Stimulated activated CD8-positive, alpha-beta memory T cell treated with anti-CD3 and anti-CD28 coated beads, Interleukin-15, amount 100 ng/mL, for 48 hours (primary cell): Measurements from ENCODE around the gene SPRYD7.
"Not testable (repeated sequence)": the region's sequence is repeated elsewhere in the genome, so short reads cannot be mapped to it uniquely, and the experiment has no call there.

Experiments used
- DNase-seq, 2 donors: peaks; one replicate each; pipeline ENCODE4 v3.0.0-alpha.2; 2020; ENCODE audit warnings: low read depth in 2 of 2

SPRYD7 gene

DNA sequence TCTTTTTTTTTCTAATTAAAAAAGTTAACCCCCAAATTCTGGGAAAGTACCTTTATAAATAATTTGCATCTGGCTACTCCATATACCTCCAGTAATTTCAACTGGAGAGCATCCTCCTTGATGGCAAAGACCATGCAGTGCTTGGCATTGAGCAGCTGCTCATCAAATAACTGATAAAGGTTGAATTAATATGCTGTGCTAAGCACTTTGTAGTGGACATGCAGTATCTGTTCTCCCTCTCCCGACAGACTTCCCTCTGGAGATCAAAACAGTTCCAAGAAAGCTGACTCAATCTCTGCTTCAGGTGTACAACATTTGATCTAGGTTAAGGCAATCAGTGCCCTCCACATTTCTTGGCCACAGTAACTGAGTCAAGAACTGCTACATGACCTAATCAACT is 3.3 kb downstream of the SPRYD7 start:
- DNase-seq: no peak

DNA sequence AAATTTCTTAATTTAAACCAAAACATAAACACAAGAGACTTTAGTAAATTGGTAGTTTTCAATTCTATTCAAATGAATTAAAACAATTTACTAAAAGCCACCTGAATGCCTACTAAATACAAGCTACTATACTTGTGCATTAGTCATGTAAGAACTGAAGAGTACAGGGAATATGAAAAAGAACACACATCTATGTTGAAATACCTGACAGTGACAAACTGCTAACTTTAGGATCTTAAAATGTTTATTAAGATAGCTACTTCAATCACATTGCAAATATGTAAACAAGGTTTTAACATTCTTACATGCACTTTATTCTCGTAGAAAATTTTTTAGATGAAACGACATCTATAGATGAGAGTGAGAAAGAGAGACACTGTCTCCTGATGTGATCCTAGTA is 4.1 kb downstream of the SPRYD7 start:
- DNase-seq: no peak

DNA sequence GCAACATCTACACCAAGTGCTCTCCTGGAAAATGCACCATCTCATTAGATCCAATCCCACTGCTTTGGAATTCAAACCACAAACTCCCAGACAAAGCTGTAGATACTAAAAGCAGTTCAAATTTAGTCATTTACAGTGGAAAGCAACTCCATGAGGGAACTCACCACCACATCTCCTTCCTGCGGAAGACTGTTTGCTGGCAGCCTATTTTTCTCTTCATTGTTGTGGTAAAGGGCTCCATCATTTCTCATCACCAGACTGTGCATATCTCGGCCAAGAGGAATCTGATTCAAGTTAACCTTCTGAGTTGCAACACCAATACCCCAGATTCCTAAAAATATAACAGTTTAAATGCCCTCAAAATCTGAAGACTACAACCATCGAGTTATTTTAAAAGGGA is 8.4 kb downstream of the SPRYD7 start:
- no peak for DNase-seq

DNA sequence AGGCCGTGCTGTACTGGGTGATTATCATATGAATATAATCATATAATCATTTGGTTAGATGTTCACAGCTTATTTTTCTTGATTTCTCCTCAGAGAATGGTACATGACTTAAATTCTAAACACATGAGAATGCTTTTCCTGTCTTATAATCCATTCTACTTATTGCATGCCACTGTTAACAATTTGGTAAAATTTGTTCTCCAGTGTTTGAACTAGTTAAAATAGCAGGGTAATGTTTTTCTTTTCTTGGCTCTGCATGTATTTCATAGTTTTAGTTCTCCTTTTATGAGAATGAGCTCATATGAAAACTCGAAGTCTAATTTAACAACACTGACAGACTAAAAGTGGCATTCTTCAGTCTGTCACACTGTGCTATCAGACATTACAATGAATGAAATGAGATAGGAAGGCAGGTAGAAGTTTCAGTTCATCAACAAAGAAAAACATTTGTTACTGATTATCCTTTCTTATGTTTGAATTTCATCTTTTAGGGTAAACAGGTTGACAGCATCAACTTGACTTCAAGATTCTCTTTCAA is 10.2 kb downstream of the SPRYD7 start:
- DNase-seq: no peak

DNA sequence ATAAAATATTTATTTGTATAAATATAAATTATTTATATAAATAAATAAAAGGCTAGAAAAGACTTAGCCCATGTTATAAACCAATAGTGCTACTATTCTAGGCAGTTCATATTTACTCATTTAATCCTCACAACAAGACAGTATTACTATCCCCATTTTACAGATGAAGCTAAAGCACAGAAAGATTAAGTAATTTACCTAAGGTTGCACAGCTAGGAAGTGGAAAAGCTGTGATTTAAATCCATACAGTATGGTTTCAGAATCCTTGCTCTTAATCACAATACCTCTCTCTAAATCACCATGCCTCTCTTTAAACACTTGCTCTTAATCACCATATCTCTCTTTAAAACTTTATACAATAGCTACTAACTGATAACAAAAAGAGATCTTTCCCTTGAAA is 13.8 kb downstream of the SPRYD7 start:
- DNase-seq: no peak

DNA sequence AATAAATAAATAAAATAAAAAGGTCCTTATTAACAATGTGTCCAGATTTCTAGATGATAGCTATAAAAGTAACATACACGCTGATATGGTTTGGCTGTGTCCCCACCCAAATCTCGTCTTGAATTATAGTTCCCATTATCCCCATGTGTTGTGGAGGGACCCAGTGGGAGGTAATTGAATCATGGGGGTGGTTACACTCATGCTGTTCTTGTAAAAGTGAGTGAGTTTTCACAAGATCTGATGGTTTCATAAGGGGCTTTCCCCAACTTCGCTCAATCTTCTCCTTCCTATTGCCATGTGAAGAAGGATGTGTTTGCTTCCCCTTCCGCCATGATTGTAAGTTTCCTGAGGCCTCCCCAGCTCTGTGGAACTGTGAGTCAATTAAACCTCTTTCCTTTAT is 15.2 kb downstream of the SPRYD7 start:
- not testable (repeated sequence) for DNase-seq

DNA sequence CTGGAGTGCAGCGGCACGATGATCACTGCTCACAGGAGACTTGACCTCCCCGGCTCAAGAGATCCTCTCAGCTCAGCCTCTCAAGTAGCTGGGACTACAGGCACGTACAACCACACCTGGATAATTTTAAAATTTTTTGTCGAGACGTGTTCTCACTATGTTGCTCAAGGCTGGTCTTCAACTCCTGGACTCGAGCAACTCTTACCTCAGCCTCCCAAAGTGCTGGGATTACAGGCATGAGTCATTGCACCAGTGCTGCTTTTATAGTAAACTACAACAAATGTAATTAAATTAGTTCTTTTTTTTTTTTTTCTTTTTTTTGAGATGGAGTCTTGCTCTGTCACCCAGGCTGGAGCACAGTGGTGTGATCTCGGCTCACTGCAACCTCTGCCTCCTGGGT is 18.0 kb downstream of the SPRYD7 start:
- not testable (repeated sequence) for DNase-seq

DNA sequence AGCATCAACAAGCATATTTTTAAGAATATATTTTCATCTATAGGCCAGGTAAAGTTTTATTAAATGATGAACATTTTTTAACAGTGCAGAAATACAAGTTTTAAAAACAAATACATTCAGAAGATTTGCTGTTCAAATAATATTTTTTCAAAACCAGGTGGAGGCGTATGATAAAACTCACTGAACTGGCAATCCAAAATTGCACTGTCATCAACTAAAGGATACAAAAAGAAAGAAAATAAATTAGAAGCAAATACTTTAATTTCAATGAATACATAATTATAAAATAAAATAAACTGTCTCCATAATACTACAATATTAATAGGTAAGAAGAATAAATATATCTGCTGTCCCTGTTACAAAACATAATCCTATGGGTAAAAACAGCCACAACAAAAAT is 21.2 kb downstream of the SPRYD7 start:
- no peak for DNase-seq

DNA sequence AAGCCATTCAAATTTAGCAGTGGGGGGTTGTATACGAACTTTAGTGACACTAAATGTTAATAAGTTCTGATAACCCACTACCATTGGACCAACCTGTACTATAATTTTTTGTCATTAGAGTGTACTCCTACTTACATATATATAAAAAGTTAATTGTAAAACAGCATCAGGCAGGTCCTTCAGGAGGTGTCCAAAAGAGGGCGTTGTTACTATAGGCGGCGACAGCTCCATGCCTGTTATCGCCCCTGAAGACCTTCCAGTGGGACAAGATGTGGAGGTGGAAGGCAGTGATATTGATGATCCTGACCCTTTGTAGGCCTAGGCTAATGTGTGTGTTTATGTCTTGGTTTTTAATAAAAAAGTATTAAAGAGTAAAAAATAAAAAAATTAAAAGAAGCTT is 27.5 kb downstream of the SPRYD7 start:
- no peak for DNase-seq

DNA sequence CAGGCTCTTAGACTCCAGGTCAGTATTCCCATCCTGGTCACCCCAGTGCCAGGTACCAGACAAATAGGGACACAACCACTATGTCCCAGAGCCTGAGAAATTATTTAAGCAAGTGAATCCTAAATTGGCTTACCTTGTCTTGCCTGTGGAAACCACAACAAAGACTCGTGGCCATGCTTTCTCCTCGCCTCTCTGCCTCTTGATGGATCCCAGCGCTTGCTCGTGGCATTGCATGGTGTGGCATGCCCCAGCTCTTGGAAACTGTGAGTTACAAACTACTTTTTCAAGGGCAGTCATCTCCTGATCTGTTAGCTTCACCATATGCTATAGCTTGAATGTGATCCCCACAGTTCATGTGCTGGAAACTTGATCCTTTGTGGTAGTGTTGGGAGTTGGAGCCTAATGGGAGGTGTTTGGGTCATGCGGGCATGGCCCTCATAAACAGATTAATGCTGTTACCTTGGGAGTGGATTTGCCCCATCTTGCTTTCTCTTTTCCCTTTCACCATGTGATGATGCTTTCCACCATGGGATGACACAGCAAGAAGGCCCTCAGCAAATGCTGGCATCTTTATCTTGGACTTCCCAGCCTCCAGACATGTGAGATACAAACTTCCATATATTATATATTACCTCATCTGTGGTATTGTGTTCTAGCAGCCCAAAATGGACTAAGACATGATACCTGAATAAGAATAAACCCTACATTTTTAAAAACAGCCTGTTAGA is 31.2 kb downstream of the SPRYD7 start:
- no peak for DNase-seq

DNA sequence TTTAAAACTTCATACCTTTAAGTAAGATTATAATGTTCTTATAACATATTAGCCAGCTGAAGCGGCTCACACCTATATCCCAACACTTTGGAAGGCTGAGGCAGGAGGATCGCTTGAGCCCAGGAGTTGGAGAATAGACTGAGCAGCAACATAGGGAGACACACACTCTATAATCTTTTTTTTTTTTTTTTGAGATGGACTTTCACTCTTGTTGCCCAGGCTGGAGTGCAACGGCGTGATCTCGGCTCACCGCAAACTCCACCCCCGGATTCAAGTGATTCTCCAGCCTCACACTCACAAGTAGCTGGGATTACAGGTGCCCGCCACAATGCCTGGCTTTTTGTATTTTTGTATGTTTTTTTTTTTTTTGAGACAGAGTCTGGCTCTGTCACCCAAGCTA is 37.3 kb downstream of the SPRYD7 start:
- no peak for DNase-seq

DNA sequence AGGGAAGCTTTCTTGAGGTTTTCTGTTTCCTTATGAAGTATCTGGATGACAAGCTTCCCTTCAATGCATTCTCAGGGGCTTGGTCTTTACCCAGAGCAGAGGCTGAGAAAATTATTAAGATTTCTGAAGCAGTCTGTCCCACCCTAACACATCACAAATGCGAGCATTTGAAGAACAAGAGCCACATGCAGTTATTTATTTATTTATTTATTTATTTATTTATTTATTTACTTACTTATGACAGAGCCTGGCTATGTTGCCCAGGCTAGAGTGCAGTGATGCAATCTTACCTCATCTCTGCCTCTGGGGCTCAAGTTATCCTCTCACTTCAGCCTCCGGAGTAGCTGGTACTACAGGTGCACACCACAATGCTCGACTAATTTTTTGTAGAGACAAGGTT is 38.4 kb downstream of the SPRYD7 start:
- DNase-seq: no peak

DNA sequence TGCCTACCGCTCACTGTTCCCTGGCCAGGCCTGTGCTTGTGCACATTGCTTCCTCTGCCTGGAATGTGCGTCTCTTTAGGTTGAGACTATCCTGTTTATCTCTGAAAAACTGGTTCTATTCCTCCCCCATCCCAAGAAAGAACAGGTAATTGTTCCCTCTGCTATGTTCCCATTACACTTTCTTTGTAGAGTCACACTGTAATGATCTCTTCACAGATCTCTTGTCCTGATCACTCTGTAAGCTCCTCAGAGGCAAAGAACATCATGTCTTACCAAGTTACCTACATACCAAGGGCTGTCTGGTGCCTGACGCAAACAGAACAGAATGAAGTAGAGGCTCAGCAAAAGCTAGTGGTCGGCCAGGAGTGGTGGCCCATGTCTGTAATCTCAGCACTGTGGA is 40.3 kb downstream of the SPRYD7 start:
- DNase-seq: no peak

DNA sequence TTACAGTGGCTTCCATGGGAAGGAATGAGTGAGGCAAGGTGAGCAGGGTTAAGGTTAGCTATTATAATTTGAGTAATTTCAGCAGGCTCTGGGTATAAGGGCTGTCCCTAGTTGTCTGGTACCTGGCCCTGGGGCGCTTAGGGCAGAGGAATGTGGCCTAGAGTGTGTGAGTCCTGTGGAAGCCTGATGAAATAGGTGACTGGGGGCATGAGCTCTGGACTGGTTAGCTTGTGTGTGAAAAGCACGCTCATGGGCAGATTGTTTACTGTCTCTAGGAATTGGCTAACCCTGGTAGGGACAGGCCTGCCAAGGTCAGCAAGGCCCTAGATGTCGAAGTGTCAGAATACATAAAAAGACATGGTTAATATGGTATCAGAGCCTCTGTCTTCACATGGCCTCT is 42.5 kb downstream of the SPRYD7 start:
- no peak for DNase-seq

DNA sequence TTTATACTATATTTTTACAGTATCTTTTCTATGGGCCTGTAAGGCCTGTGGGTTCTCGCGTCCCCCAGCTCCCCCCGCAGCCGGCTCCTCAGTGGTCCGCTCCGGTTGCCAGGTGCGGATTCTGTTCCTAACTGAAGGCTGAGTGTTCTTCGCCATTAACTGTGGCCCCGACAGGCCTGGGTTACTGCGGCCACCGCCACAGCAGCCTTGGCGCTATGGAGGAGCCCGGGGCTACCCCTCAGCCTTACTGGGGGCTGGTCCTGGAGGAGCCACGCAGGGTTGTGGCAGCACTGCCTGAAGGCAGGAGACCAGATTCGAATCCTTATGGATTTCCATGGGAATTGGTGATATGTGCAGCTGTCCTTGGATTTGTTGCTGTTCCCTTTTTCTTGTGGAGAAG is 45.8 kb downstream of the SPRYD7 start:
- no peak for DNase-seq

DNA sequence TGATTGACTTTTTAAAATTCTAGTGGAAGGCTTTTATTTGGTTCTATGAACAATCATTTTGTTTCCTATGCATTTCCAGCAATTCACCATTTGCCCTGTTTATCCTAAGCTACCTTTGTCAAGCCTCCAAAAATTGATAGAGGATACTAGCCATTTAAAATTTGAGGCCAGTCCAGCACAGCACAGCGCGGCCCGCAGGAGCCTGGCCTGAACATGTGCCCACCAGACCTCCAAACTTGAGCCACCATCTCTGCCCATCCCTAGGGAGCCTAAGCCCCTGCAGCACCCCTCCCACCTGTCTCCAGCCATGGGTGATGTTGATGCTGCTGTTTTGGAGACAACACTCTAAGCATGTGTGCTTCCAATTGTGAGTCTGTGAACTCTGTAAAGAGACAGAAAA is 57.5 kb downstream of the SPRYD7 start:
- DNase-seq: no peak

DNA sequence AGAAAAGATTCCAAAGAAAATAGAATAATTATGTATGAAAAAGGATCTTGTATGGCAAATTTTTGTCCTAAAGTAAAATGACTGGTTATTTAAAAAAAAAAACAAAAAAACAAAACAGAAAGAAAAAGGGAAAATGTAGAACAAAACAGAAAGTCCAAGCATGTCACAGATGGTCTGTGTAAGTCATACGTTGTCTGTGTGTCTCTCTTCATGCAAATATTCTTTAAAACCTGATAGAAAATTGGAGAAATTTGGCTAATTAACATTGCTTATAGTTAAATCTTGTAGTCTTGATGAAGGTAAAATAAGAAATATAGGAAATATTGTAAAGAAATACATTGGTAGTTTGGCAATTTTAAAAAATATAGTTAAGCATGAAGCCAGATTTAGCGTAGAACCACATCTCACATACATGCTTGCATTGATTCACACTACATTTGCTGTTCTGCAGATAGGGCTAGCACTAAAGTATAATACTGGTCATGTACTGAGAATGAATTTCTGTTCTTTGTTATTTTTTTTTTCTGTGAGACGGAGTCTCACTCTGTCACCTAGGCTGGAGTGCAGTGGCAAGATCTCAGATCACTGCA is 58.4 kb downstream of the SPRYD7 start:
- DNase-seq: no peak

DNA sequence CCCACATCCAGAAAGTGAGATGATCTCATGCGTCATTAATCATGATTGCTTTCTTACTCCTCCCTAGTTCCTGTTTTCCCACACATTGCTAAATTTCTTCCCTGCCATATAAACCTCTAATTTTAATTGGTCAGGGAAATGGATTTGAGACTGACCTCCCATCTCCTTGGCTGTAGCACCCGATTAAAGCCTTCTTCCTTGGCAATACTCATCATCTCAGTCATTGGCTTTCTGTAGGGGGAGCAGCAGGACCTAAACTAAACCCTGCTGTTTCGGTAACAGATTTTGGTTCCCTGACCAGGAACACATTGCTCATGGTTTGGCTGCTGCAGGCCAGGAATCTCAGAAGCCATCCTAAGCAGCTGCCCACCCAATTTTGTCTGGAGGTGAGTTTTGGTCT is 61.7 kb downstream of the SPRYD7 start:
- no peak for DNase-seq

DNA sequence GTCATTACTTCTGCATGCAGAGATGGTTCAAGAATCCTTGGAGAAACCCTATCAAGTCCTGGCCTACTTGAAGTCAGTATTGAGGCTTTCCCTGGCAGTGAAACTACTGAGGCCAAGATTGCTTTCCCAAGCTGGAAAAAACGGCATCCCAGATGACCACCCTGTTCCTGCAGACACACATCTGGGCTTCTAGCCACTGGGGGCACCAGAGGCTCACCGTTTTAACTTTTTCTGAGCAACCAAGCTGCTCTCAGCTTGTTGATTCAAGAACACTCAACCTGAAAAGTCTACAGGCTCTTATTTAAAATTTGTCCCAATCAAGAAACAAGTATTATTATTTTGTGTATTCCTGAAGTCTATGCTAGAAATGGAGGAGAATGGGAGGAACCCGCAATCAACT is 66.6 kb downstream of the SPRYD7 start:
- no peak for DNase-seq

DNA sequence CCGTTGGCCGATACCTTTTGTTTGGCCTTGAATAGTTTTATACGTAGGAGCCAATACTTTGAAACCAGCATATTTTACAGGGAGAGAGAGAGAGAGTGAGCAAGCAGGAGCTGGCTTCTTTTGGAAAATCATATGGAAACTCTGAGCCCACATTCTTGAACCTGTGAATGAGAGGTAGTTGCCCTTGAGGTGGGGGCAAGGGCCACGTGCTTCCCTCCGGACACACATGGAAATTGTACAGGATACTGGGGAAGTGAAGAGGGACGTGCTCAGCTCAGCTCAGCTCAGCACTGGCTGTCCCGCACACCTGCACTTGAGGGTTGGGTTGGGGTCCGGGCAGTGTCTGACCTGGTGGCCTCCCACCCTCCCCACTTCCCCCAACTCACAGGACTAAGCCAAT is 68.3 kb downstream of the SPRYD7 start:
- DNase-seq: no peak

DNA sequence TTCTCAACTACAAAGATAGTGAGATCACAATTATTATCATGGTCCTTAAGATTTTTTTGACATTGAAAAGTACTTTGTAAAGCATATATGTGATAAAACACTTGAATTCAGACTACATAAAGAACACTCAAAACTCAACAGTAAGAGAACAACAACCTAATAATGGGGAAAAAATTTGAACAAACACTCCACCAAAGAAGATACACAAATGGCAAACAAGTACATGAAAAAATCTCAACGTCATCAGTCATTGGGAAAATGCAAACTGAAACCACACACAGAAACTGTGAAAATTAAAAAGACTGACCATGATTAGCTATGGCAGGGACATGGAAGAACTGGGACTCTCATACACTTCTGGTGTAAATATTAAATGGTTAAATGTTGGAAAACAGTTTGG is 70.9 kb downstream of the SPRYD7 start:
- DNase-seq: no peak

DNA sequence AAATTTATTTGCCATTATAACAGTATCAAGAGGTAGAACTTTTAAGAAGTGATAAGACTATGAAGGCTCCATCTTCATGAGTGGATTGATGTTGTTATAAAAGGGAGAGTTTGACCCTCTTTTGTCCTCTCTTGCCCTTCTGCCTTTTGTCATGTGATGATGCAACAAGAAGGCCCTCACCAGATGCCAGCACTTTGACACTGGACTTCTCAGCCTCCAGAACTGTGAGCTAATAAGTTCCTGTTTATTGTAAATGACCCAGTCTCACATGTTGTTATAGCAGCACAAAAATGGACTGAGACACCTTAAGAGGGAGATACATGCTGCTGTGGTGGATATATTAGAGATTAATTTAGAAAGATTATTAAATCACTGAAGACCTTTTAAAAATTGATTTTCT is 71.6 kb downstream of the SPRYD7 start:
- no peak for DNase-seq
